Stimulated activated effector memory CD8-positive, alpha-beta T cell treated with anti-CD3 and anti-CD28 coated beads, Interleukin-12 subunit alpha, Interleukin-12 subunit beta, amount 100 ng/mL, for 72 hours (primary cell): Measurements from ENCODE around the gene TEAD3.
A peak's percentile ranks its signal among the peaks of the same experiment; 100 is the strongest.
"Not testable (repeated sequence)": the region's sequence is repeated elsewhere in the genome, so short reads cannot be mapped to it uniquely, and the experiment has no call there.

Source experiments
- ATAC-seq: fragments of 150-1000 bp; cut with Tn5 transposase; 2 replicates; pipeline ENCODE4 v1.10.0; 2021
- DNase-seq, 2 donors: peaks; one replicate each; pipeline ENCODE4 v3.0.0; 2021 to 2022; ENCODE audit warnings: low spot score in 2 of 2
- H3K27ac Mint-ChIP-seq: one replicate; pipeline ENCODE4 v1.8.0; 2022; ENCODE audit warnings: mild to moderate bottlenecking, mixed read lengths
- H3K36me3 Mint-ChIP-seq: one replicate; pipeline ENCODE4 v1.8.0; 2022; ENCODE audit warnings: mild to moderate bottlenecking, mixed read lengths
- H3K4me1 Mint-ChIP-seq: one replicate; pipeline ENCODE4 v1.8.0; 2022; ENCODE audit warnings: mixed read lengths
- H3K4me3 Mint-ChIP-seq: one replicate; pipeline ENCODE4 v1.8.0; 2022; ENCODE audit warnings: mild to moderate bottlenecking, mixed read lengths
- H3K9me3 Mint-ChIP-seq: one replicate; pipeline ENCODE4 v1.8.0; 2022; ENCODE audit warnings: mixed read lengths

Gene TEAD3

GRCh38 chr6:35439308-35439707 lies 57.6 kb downstream of the TEAD3 start:
- ATAC-seq (no peak), DNase-seq (no peak)
- H3K4me3 Mint-ChIP-seq = no peak overlapping the region
- no peaks in the 10 kb centered on the region for H3K4me1 Mint-ChIP-seq
- H3K36me3 Mint-ChIP-seq = no peaks in the 10 kb centered on the region
- no peak overlapping the region for H3K27ac Mint-ChIP-seq
- H3K9me3 Mint-ChIP-seq = no peaks in the 10 kb centered on the region

GRCh38 chr6:35438378-35439065 lies 58.4 kb downstream of the TEAD3 start:
- not testable (repeated sequence) for H3K4me1 Mint-ChIP-seq, H3K36me3 Mint-ChIP-seq, H3K9me3 Mint-ChIP-seq, ATAC-seq, H3K4me3 Mint-ChIP-seq, H3K27ac Mint-ChIP-seq, DNase-seq

- Mint-ChIP-seq H3K36me3 (no peaks in the 10 kb centered on the region), H3K4me3 (no peak overlapping the region), H3K4me1 (no peaks in the 10 kb centered on the region), H3K27ac (peak overlapping the region; percentile 37), H3K9me3 (no peaks in the 10 kb centered on the region)
- ATAC-seq = no peak
- no peak for DNase-seq
Measured at GRCh38 chr6:35436071-35436857, 60.6 kb downstream of the TEAD3 start.

- no peak for DNase-seq
- Mint-ChIP-seq H3K9me3 (no peaks in the 10 kb centered on the region), H3K4me3 (no peak overlapping the region), H3K4me1 (no peaks in the 10 kb centered on the region), H3K27ac (peak overlapping the region; percentile 37), H3K36me3 (no peaks in the 10 kb centered on the region)
- ATAC-seq = peak; percentile 19
Measured at GRCh38 chr6:35435074-35435837, 61.6 kb downstream of the TEAD3 start.

- not testable (repeated sequence) for DNase-seq, ATAC-seq, H3K4me1 Mint-ChIP-seq, H3K9me3 Mint-ChIP-seq, H3K36me3 Mint-ChIP-seq, H3K4me3 Mint-ChIP-seq, H3K27ac Mint-ChIP-seq
Measured at GRCh38 chr6:35432702-35433101, 64.2 kb downstream of the TEAD3 start.

GRCh38 chr6:35432291-35432690 lies 64.6 kb downstream of the TEAD3 start:
- no peaks in the 10 kb centered on the region for H3K36me3 Mint-ChIP-seq
- H3K4me1 Mint-ChIP-seq = no peaks in the 10 kb centered on the region
- H3K9me3 Mint-ChIP-seq = peaks cover 3% of the 10 kb centered on the region
- ATAC-seq (no peak), DNase-seq (no peak)
- no peak overlapping the region for H3K4me3 Mint-ChIP-seq
- H3K27ac Mint-ChIP-seq = no peak overlapping the region

- H3K27ac Mint-ChIP-seq = no peak overlapping the region
- DNase-seq = no peak
- no peaks in the 10 kb centered on the region for H3K4me1 Mint-ChIP-seq
- ATAC-seq = no peak
- peaks cover 18% of the 10 kb centered on the region for H3K36me3 Mint-ChIP-seq
- H3K4me3 Mint-ChIP-seq = no peak overlapping the region
- H3K9me3 Mint-ChIP-seq = peaks cover 3% of the 10 kb centered on the region
Measured at GRCh38 chr6:35429463-35429862, 67.4 kb downstream of the TEAD3 start.

- no peak for ATAC-seq
- no peaks in the 10 kb centered on the region for H3K4me1 Mint-ChIP-seq
- H3K27ac Mint-ChIP-seq = no peak overlapping the region
- H3K9me3 Mint-ChIP-seq = peaks cover 3% of the 10 kb centered on the region
- H3K36me3 Mint-ChIP-seq = peaks cover 26% of the 10 kb centered on the region
- H3K4me3 Mint-ChIP-seq = no peak overlapping the region
- no peak for DNase-seq
Measured at GRCh38 chr6:35428421-35429149, 68.3 kb downstream of the TEAD3 start.

GRCh38 chr6:35427851-35428321 lies 69.0 kb downstream of the TEAD3 start:
- ATAC-seq (no peak), DNase-seq (no peak)
- Mint-ChIP-seq H3K27ac (no peak overlapping the region), H3K4me1 (no peaks in the 10 kb centered on the region), H3K36me3 (peaks cover 33% of the 10 kb centered on the region), H3K9me3 (peaks cover 3% of the 10 kb centered on the region), H3K4me3 (no peak overlapping the region)

- peaks cover 37% of the 10 kb centered on the region for H3K36me3 Mint-ChIP-seq
- ATAC-seq (no peak), DNase-seq (no peak)
- H3K4me3 Mint-ChIP-seq = no peak overlapping the region
- no peaks in the 10 kb centered on the region for H3K4me1 Mint-ChIP-seq
- H3K27ac Mint-ChIP-seq = no peak overlapping the region
- peaks cover 3% of the 10 kb centered on the region for H3K9me3 Mint-ChIP-seq
Measured at GRCh38 chr6:35427435-35427834, 69.4 kb downstream of the TEAD3 start.

GRCh38 chr6:35426074-35426473 lies 70.8 kb downstream of the TEAD3 start:
- DNase-seq = no peak
- Mint-ChIP-seq H3K4me3 (no peak overlapping the region), H3K36me3 (peaks cover 51% of the 10 kb centered on the region), H3K4me1 (no peaks in the 10 kb centered on the region), H3K27ac (peak overlapping the region; percentile 4), H3K9me3 (peaks cover 3% of the 10 kb centered on the region)
- no peak for ATAC-seq

- Mint-ChIP-seq H3K9me3 (peaks cover 3% of the 10 kb centered on the region), H3K4me1 (no peaks in the 10 kb centered on the region), H3K4me3 (no peak overlapping the region), H3K27ac (peak overlapping the region; percentile 4), H3K36me3 (peaks cover 59% of the 10 kb centered on the region)
- DNase-seq (no peak), ATAC-seq (no peak)
Measured at GRCh38 chr6:35425284-35425683, 71.6 kb downstream of the TEAD3 start.
